Measurements from ENCODE around the gene CDKN1A.

DNA sequence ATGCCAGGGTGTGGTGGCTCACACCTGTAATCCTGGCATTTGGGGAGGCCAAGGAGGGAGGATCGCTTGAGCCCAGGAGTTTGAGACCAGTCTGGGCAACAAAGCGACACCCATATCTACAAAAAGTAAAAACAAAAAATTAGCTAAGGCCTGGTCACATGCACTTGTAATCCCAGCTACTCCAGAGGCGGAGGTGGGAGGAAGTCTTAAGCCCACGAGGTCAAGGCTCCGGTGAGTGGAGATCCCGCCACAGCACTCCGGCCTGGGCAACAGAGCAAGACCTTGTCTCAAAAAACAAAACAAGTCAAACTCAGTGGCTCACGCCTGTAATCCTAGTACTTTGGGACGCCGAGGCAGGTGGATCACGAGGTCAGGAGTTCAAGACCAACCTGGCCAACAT, 48.7 kb upstream of the CDKN1A start:
- TF ChIP-seq GATA2 (IDR thresholded peaks at IDR 0.05; ENCODE audit: low read depth, low read length) (no peak), GATA3 (IDR thresholded peaks at IDR 0.05; ENCODE audit: low read depth, low read length) (no peak)
